GM13977 (cell line): ENCODE data around the gene DPYSL4.

Experiments used
- DNase-seq: peaks from one replicate; pipeline ENCODE4 v3.0.0; 2012; ENCODE audit warnings: low spot score
- CTCF ChIP-seq: IDR thresholded peaks from 2 replicates; pipeline ENCODE4 v1.5.1; 2012; ENCODE audit warnings: mild to moderate bottlenecking, control low read depth; ENCODE audit not compliant: insufficient read depth; ENCODE audit errors: extremely low read depth, missing control alignments
- in situ Hi-C: fragments of 300-500 bp; cut with MboI; formaldehyde crosslinking; loops from one replicate; pipeline ENCODE4 v1.12.0; 2022; ENCODE audit warnings: low sequenced_read_pairs, low pct_unique_long_range_greater_than_20kb, mixed read lengths, inconsistent platforms; ENCODE audit not compliant: unreplicated experiment

The DPYSL4 gene

GRCh38 chr10:132207536-132208461 lies 21.1 kb downstream of the DPYSL4 start:
- in situ Hi-C loops, result loop anchor here (25.0 kb wide), 1 partner anchor 430 kb away; no protein-coding TSS in a partner anchor
- no peak for TF ChIP-seq CTCF

GRCh38 chr10:132208462-132209050 lies 21.8 kb downstream of the DPYSL4 start:
- in situ Hi-C loops, result loop anchor here (25.0 kb wide), 1 partner anchor 429 kb away; no protein-coding TSS in a partner anchor
- DNase-seq, result no peak
- TF ChIP-seq CTCF, result no peak

More at GRCh38 chr10:132207536-132208461, 21.1 kb downstream of the DPYSL4 start:
- DNase-seq, result no peak

- DNase-seq, result no peak
Measured at GRCh38 chr10:132209130-132209529, 22.4 kb downstream of the DPYSL4 start.

GRCh38 chr10:132209978-132210530 lies 23.3 kb downstream of the DPYSL4 start:
- DNase-seq, result no peak
- in situ Hi-C loops, result loop anchor here (25.0 kb wide), 1 partner anchor 427 kb away; no protein-coding TSS in a partner anchor
- TF ChIP-seq CTCF, result no peak

More at GRCh38 chr10:132209130-132209529, 22.4 kb downstream of the DPYSL4 start:
- TF ChIP-seq CTCF, result no peak
- in situ Hi-C loops, result loop anchor here (25.0 kb wide), 1 partner anchor 428 kb away; no protein-coding TSS in a partner anchor

GRCh38 chr10:132210766-132211165 lies 24.0 kb downstream of the DPYSL4 start:
- in situ Hi-C loops, result loop anchor here (25.0 kb wide), 1 partner anchor 427 kb away; no protein-coding TSS in a partner anchor
- TF ChIP-seq CTCF, result no peak
- no peak for DNase-seq

GRCh38 chr10:132211246-132211645 lies 24.5 kb downstream of the DPYSL4 start:
- DNase-seq, result no peak
- in situ Hi-C loops, result loop anchor here (25.0 kb wide), 1 partner anchor 426 kb away; no protein-coding TSS in a partner anchor
- TF ChIP-seq CTCF, result no peak
